ENCODE results near the gene MTMR10.

The MTMR10 gene

DNA sequence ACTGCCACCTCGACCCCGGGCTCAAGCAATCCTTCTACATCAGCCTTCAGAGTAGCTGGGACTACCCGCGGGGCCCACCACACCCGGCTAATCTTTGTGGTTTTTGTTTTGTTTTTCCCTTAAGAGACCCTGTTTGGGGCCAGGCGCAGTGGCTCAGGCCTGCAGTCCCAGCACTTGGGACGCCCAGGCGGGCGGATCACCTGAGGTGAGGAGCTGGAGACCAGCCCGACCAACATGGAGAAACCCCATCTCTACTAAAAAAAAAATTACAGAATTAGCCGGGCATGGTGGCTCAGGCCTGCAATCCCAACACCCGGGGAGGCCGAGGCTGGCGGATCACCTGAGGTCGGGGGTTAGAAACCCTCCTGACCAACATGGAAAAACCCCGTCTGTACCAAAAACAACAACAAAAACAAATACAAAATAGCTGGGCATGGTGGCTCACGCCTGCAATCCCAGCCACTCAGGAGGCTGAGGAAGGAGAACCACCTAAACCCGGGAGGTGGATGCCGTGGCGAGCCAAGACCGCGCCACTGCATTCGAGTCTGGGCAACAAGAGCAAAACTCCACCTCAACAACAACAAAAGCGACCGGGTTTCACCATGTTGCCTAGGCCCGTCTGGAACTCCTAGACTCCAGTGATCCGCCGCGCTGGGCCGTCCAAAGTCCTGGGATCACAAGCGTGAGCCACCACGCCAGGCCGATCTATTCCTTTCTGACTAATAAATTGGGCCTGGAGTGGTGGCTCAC is 95.8 kb downstream of the MTMR10 start:
- Histone ChIP-seq H3K9ac (ENCODE audit: low read length) (no peak overlapping the region), H3K36me3 (ENCODE audit: insufficient read depth, low read length) (no peaks in the 10 kb centered on the region), H3K79me2 (ENCODE audit: insufficient read depth, low read length) (no peaks in the 10 kb centered on the region), H3K4me1 (ENCODE audit: insufficient read depth, low read length, severe bottlenecking) (peaks cover 17% of the 10 kb centered on the region), H2AFZ (ENCODE audit: low read length) (no peak overlapping the region; the same call in 1 of the 2 replicates), H3K27me3 (ENCODE audit: insufficient read depth, low read length) (no peaks in the 10 kb centered on the region), H3K27ac (ENCODE audit: low read depth, low read length, poor library complexity, severe bottlenecking) (no peak overlapping the region), H4K20me1 (ENCODE audit: insufficient read depth, low read length) (no peaks in the 10 kb centered on the region), H3K9me2 (ENCODE audit: low read depth, low read length) (no peaks in the 10 kb centered on the region), H3F3A (ENCODE audit: insufficient read depth, low read length) (no peaks in the 10 kb centered on the region), H3K4me3 (ENCODE audit: low read depth, low read length, poor library complexity, severe bottlenecking) (no peak overlapping the region), H3K4me2 (ENCODE audit: low read length) (no peak overlapping the region), H3K9me3 (ENCODE audit: low read length) (no peaks in the 10 kb centered on the region)
- TF ChIP-seq, protein P1, sequence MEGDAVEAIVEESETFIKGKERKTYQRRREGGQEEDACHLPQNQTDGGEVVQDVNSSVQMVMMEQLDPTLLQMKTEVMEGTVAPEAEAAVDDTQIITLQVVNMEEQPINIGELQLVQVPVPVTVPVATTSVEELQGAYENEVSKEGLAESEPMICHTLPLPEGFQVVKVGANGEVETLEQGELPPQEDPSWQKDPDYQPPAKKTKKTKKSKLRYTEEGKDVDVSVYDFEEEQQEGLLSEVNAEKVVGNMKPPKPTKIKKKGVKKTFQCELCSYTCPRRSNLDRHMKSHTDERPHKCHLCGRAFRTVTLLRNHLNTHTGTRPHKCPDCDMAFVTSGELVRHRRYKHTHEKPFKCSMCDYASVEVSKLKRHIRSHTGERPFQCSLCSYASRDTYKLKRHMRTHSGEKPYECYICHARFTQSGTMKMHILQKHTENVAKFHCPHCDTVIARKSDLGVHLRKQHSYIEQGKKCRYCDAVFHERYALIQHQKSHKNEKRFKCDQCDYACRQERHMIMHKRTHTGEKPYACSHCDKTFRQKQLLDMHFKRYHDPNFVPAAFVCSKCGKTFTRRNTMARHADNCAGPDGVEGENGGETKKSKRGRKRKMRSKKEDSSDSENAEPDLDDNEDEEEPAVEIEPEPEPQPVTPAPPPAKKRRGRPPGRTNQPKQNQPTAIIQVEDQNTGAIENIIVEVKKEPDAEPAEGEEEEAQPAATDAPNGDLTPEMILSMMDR (IDR thresholded peaks at IDR 0.05; ENCODE audit: low read length): no peak
- TF ChIP-seq EZH2 (IDR thresholded peaks at IDR 0.05; ENCODE audit: borderline replicate concordance, low read length): no peak

DNA sequence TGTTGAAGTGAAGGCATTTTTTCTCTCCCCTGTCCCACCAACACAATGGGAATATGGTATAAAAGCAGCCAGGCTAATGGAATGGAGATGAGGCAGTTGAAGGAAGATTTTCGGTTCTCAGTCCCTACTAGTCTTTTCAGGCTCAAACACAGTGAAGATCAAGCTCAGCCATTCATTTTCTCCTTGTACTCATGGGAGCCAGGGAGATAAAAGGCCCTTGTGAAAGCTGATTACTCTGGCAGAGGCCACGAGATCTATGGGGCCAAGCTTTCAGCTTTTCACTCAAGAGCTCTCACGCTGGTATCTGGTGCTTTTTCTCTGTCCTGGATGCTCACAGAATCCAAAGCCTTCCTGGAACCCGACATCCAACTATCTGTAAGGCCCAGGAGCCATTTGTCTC is 102.2 kb downstream of the MTMR10 start:
- H3K9me3 ChIP-seq (ENCODE audit: low read length): no peaks in the 10 kb centered on the region
- H3K4me3 ChIP-seq (ENCODE audit: low read depth, low read length, poor library complexity, severe bottlenecking): no peak overlapping the region
- H3F3A ChIP-seq (ENCODE audit: insufficient read depth, low read length): no peaks in the 10 kb centered on the region
- peaks cover 2% of the 10 kb centered on the region for H3K4me1 ChIP-seq (ENCODE audit: insufficient read depth, low read length, severe bottlenecking)
- no peak overlapping the region for H3K27ac ChIP-seq (ENCODE audit: low read depth, low read length, poor library complexity, severe bottlenecking)
- no peaks in the 10 kb centered on the region for H3K36me3 ChIP-seq (ENCODE audit: insufficient read depth, low read length)
- H3K4me2 ChIP-seq (ENCODE audit: low read length): no peak overlapping the region
- H3K9ac ChIP-seq (ENCODE audit: low read length): no peak overlapping the region
- no peaks in the 10 kb centered on the region for H3K27me3 ChIP-seq (ENCODE audit: insufficient read depth, low read length)
- H4K20me1 ChIP-seq (ENCODE audit: insufficient read depth, low read length): no peaks in the 10 kb centered on the region
- TF ChIP-seq, protein P1 (IDR thresholded peaks at IDR 0.05; ENCODE audit: low read length): no peak
- TF ChIP-seq EZH2 (IDR thresholded peaks at IDR 0.05; ENCODE audit: borderline replicate concordance, low read length): no peak
- H3K79me2 ChIP-seq (ENCODE audit: insufficient read depth, low read length): no peaks in the 10 kb centered on the region
- no peak overlapping the region for H2AFZ ChIP-seq (ENCODE audit: low read length)
- no peaks in the 10 kb centered on the region for H3K9me2 ChIP-seq (ENCODE audit: low read depth, low read length)

Data from OCI-LY1 (cell line).